HG02642 (cell line): ENCODE results near the gene TNFSF9.
A peak's percentile ranks its signal among the peaks of the same experiment; 100 is the strongest.
"Not testable (repeated sequence)": the region's sequence is repeated elsewhere in the genome, so short reads cannot be mapped to it uniquely, and the experiment has no call there.

ENCODE experiments used
- ATAC-seq: cut with Tn5 transposase; IDR thresholded peaks from one replicate; pipeline ENCODE4 v1.9.1; 2021; ENCODE audit warnings: mild to moderate bottlenecking; ENCODE audit not compliant: unreplicated experiment, poor library complexity

TNFSF9 gene

GRCh38 chr19:6568010-6568526 lies 37.2 kb downstream of the TNFSF9 start:
- no peak for ATAC-seq

DNA sequence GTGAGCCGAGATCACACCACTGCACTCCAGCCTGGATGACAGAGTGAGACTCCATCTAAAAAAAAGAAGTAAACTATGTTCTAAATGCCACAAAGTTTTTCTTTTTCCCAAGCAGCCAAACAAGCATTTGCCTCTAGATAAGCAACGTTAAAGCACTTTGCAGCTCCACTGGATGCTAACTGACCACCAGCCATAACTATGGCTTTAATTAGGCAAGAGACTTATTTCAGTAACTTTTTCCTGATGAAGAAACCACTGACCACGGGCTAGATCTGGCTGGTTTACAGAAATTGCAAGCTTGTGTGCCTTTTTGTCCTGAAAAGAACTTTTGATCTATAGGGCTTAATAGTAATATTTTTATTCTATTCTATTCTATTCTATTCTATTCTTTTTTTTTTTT lies 38.0 kb downstream of the TNFSF9 start:
- ATAC-seq: no peak

GRCh38 chr19:6570764-6571163 lies 39.9 kb downstream of the TNFSF9 start:
- ATAC-seq: no peak

GRCh38 chr19:6571167-6571566 lies 40.3 kb downstream of the TNFSF9 start:
- no peak for ATAC-seq

- no peak for ATAC-seq
Observed at GRCh38 chr19:6572217-6572616, 41.4 kb downstream of the TNFSF9 start.

- no peak for ATAC-seq
Observed at GRCh38 chr19:6573350-6573749, 42.5 kb downstream of the TNFSF9 start.

DNA sequence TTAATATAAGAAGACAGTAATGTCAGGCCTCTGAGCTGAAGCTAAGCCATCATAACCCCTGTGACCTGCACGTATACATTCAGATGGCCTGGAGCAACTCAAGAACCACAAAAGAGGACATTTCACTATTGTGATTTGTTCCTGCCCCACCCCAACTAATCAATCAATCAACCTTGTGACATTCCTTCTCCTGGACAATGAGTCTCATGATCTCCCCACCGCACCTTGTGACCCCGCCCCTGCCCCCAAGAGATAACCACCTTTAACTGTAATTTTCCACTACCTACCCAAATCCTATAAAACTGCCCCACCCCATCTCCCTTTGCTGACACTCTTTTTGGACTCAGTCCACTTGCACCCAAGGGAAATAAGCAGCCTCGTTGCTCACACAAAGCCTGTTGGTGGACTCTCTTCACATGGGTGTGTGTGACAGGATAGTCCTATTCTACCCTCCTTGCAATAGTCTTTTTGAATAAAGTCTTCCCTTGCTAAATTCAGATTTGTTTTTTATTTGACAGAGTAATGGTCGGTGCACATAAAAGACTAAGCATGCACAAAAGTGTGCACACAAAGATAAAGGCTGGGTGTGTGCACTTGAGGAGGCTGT lies 46.1 kb downstream of the TNFSF9 start:
- no peak for ATAC-seq

DNA sequence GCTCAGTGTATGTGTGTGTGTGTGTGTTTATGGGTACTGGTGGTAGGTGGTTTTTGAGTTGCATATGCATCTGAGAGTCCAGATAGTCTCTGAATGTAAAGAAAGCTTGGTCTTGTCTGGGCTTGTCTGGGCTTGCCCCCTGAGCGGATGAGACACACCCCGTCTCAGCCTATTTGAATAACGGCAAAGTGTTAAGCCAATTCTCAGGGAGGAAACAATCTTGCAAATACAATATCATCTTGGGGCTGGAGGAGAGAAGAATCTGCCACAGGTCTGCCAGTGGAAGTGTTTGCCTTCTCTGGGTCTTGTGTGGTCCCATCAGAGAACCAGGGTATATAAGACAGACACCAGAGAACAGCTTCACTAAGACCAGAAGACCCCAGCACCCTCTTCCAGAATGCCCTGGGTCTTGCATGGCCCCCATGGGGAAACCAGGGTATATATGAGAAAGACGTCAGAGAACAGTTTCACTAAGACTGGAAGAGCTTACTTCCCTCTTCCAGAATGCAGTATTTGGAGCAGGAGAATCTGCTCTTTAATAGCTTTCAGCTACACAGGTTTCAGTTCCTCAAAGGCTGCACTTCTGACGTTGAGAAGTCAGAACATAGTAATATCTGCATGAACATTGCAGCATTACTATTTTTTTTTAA lies 46.8 kb downstream of the TNFSF9 start:
- peak; percentile 80 for ATAC-seq

DNA sequence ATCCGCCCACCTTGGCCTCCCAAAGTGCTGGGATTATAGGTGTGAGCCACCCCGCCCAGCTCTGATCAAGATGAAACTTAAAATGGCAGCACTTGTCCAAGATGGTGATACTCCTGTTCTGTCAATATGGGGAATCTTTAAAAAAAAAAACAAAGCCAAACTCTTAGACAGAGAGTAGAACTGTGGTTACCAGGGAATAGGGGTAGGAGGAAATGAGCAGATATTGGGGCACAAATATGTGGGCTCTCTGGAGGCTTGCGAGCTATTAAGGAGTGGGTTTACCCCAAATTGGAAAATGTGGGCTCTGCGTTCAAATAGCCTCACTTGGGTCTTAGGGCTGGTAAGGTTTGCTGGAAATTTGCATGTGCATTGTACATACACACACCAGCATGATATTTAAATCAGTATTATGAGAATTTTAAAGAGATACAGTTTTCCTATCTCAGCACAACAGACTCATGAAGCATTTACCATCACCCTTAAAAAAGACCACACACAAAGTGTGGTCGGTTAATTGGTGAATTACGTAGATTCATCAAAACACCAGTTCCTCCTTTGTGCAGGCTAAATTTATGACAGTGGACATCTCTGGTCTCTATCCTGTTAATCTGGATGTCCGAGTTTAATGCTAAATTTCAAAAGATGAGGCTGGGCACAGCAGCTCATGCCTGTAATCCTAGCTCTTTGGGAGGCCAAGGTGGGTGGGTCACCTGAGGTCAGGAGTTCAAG lies 48.8 kb downstream of the TNFSF9 start:
- no peak for ATAC-seq

DNA sequence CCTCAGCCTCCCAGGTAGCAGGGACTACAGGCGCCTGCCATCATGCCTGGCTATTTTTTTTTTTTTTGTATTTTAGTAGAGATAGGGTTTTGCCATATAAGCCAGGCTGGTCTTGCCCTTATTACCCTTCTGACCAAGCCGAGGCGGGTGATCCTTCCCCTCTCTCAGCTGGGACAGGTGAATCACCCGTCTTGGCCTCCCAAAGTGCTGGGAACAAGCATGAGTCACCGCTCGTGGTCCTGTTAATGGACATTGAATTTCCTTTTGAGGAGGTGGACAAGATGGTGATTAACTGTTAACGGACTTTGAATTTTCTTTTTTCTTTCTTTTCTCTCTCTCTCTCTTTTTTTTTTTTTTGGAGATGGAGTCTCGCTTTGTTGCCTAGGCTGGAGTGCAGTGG lies 49.5 kb downstream of the TNFSF9 start:
- no peak for ATAC-seq

DNA sequence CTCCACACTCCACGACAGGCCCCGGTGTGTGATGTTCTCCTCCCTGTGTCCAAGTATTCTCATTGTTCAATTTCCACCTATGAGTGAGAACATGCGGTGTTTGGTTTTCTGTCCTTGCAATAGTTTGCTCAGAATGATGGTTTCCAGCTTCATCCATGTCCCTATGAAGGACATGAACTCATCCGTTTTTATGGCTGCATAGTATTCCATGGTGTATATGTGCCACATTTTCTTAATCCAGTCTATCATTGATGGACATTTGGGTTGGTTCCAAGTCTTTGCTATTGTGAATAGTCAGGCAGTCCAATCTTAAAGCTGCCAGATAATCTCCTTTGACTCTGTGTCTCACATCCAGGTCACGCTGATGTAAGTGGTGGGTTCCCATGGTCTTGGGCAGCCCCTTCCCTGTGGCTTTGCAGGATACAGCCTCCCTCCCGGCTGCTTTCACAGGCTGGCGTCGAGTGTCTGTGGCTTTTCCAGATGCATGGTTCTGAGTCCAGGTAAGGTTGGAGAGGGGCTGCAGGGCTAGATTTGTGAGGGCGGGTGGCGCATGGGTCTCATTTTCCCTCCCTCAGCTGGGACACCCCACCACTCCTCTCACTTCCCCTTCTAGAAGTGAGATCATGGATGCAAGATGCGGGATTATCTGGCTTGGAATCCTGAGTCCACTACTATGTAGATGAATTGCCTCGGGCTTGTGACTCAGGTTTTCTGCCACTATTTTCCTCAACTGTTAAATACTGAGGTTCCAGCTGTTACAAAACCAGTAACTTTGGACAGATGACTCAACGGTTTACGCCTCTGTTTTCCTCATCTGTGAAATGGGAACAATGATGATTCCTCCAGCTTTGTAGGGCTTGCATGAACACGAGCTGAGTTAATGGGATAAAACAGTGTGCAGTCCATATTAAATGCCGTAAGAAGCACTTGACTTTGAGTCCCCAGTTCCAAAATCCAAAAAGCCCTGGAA lies 52.0 kb downstream of the TNFSF9 start:
- ATAC-seq: not testable (repeated sequence)
